OCI-LY7 (cell line): ENCODE results near the gene TTLL10. TPM values are rescaled to one million over a fixed set of nuclear protein-coding genes. Genes with fewer than 3 reads are reported as not detected.

Experiments
- Bru-seq: library from RNA; stranded (reverse); fragments of 400-500 nt; gene quantifications from one replicate; lab custom pipeline; 2021; lab: Mats Ljungman, UMichigan
- BruChase-seq, 2 experiments: library from RNA; stranded (reverse); fragments of 400-500 nt; gene quantifications; one replicate each; lab custom pipeline; 2021; lab: Mats Ljungman, UMichigan
- BruUV-seq: library from RNA; stranded (reverse); fragments of 400-500 nt; replicated peaks from 2 replicates; lab custom pipeline; 2021; lab: Mats Ljungman, UMichigan
- CTCF ChIA-PET: fragments of 300-600 bp; sonication (Branson Sonifier 250); formaldehyde crosslinking; loops from one replicate; lab custom pipeline; 2022; ENCODE audit warnings: antibody characterized with exemption; ENCODE audit not compliant: unreplicated experiment; lab: Charles Lee
- POLR2A ChIA-PET: fragments of 300-600 bp; sonication (Branson Sonifier 250); formaldehyde crosslinking; loops from one replicate; lab custom pipeline; 2022; ENCODE audit warnings: antibody characterized with exemption; lab: Charles Lee
- DNase-seq: peaks from one replicate; pipeline ENCODE4 v3.0.0-alpha.2; 2015; ENCODE audit warnings: low spot score
- H2AFZ ChIP-seq: fragments of 200-600 bp; sonication (generic), shearing (Covaris generic); 2 replicates; pipeline ENCODE4 v1.6.1; 2014; ENCODE audit warnings: mild to moderate bottlenecking, antibody characterized with exemption, low read length, moderate library complexity
- H3K27ac ChIP-seq: fragments of 200-600 bp; sonication (generic); 2 replicates; pipeline ENCODE4 v1.5.1; 2014; ENCODE audit warnings: mixed run types, low read depth, mild to moderate bottlenecking, moderate library complexity, low read length, inconsistent platforms; ENCODE audit not compliant: poor library complexity, severe bottlenecking
- H3K36me3 ChIP-seq: fragments of 200-600 bp; sonication (generic); 2 replicates; pipeline ENCODE4 v1.6.1; 2014; ENCODE audit warnings: mild to moderate bottlenecking, antibody characterized with exemption, low read length, moderate library complexity, mixed read lengths; ENCODE audit not compliant: insufficient read depth
- H3K4me1 ChIP-seq: fragments of 200-600 bp; sonication (generic); 2 replicates; pipeline ENCODE4 v1.5.1; 2014; ENCODE audit warnings: mild to moderate bottlenecking, low read length; ENCODE audit not compliant: insufficient read depth, poor library complexity, severe bottlenecking
- H3K4me2 ChIP-seq: fragments of 200-600 bp; sonication (generic); 2 replicates; pipeline ENCODE4 v1.6.1; 2014; ENCODE audit warnings: mild to moderate bottlenecking, low read length
- H3K4me3 ChIP-seq: fragments of 200-600 bp; sonication (generic); 2 replicates; pipeline ENCODE4 v1.5.1; 2014; ENCODE audit warnings: mild to moderate bottlenecking, low read depth, low read length; ENCODE audit not compliant: poor library complexity, severe bottlenecking
- H3K79me2 ChIP-seq: fragments of 200-600 bp; sonication (generic); 2 replicates; pipeline ENCODE4 v1.6.1; 2016; ENCODE audit warnings: low read depth, mild to moderate bottlenecking, low read length, moderate library complexity, mixed read lengths; ENCODE audit not compliant: insufficient read depth
- H3K9me2 ChIP-seq: fragments of 200-600 bp; sonication (generic); 2 replicates; pipeline ENCODE4 v1.6.1; 2016; ENCODE audit warnings: mild to moderate bottlenecking, low read length, mixed read lengths; ENCODE audit not compliant: insufficient read depth
- H3K9me3 ChIP-seq: fragments of 200-600 bp; sonication (generic); 2 replicates; pipeline ENCODE4 v1.6.1; 2014; ENCODE audit warnings: mild to moderate bottlenecking, mixed run types, low read length, mixed read lengths
- H4K20me1 ChIP-seq: fragments of 200-600 bp; sonication (generic); 2 replicates; pipeline ENCODE4 v1.6.1; 2014; ENCODE audit warnings: mild to moderate bottlenecking, antibody characterized with exemption, low read length, moderate library complexity, mixed read lengths; ENCODE audit not compliant: insufficient read depth
- EZH2phosphoT487 ChIP-seq: fragments of 200-600 bp; sonication (generic); IDR thresholded peaks from 2 replicates; pipeline ENCODE4 v1.6.1; 2018; ENCODE audit warnings: low read depth, borderline replicate concordance, mild to moderate bottlenecking, mixed run types, antibody characterized with exemption, low read length, moderate library complexity, mixed read lengths
- intact Hi-C: fragments of 100-400 bp; cut with micrococcal nuclease; formaldehyde crosslinking; loops from one replicate; pipeline ENCODE4 v1.10.0; 2022; ENCODE audit not compliant: unreplicated experiment
- long read RNA-seq: library from polyadenylated mRNA; stranded (forward); transcript quantifications from one replicate; pipeline ENCODE4 v2.0.0, GENCODE V29; 2022
- total RNA-seq, 2 experiments: library from RNA; depleted of rRNA in 1 of 2; stranded (reverse); fragments of >200 nt in 1 of 2; shearing (Covaris generic) in 1 of 2; gene quantifications; 2 replicates each; pipeline ENCODE4 v1.2.3, GENCODE V29; 2014 to 2022
- TF ChIP-seq, protein P1 (sequence below): fragments of 200-600 bp; sonication (generic); conservative IDR thresholded peaks from 2 replicates; pipeline ENCODE4 v1.5.1; 2014; ENCODE audit warnings: mild to moderate bottlenecking, antibody characterized with exemption, low read length, moderate library complexity, mixed read lengths

Gene TTLL10, protein sequence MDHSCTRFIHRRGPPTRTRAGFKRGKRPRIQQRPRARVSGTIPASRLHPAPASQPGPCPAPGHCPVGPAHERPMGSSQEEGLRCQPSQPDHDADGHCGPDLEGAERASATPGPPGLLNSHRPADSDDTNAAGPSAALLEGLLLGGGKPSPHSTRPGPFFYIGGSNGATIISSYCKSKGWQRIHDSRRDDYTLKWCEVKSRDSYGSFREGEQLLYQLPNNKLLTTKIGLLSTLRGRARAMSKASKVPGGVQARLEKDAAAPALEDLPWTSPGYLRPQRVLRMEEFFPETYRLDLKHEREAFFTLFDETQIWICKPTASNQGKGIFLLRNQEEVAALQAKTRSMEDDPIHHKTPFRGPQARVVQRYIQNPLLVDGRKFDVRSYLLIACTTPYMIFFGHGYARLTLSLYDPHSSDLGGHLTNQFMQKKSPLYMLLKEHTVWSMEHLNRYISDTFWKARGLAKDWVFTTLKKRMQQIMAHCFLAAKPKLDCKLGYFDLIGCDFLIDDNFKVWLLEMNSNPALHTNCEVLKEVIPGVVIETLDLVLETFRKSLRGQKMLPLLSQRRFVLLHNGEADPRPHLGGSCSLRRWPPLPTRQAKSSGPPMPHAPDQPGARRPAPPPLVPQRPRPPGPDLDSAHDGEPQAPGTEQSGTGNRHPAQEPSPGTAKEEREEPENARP
- total RNA-seq (2014; rRNA removed; shearing (Covaris generic)) (not detected in 2 replicates), total RNA-seq (2022) (not detected in 2 replicates), Bru-seq, nascent RNA (not detected), BruChase-seq, experiment 1, labeled RNA remaining after a 6-hour chase (not detected), BruChase-seq, experiment 2, labeled RNA remaining after a 2-hour chase (not detected)
- long read RNA-seq = 0 reads

DNA sequence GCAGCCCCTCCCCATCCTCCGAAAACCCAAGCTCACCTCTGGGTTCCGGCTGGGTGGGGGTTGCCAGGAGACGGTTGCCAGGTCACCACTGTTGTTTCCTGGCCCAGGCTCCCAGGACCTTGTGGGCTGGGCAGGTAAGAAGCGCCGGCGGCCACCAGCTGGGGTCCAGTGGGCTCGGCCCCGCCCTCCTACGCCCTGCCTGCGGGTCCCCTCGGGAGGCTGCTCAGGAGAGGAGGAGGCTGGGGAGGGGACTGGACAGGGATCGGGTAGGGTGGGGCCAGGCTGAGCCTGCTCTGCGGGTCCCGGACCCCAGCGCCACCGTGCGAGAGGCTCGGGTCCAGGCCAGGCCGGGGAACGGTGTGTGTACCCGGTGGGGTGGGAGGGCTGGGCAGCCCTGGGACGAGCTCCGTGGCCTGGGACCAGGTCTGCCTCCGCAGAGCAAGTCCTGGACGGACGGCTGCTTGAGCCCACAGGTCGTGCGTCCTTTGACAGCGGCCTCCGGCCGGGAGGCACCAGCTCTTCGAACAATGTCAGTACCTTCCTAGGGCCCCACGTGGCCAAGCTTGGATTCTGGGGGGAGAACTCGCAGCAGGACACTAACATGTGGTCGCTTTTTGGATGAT, at the start of gene TTLL10:
TSS of gene TTLL10 (plus strand) at position 88 of the 623 bp plus-strand sequence. CDS start 5,336 bp downstream, outside the sequence.
- Histone ChIP-seq H2AFZ (no peak within 1 kb of the TSS), H3K4me3 (no peak within 1 kb of the TSS), H3K9me3 (no peaks in the 10 kb centered on the region), H3K9me2 (no peaks in the 10 kb centered on the region), H3K4me1 (no peaks in the 10 kb centered on the region), H3K36me3 (no peaks in the 10 kb centered on the region), H4K20me1 (no peaks in the 10 kb centered on the region), H3K27ac (no peak within 1 kb of the TSS), H3K79me2 (no peaks in the 10 kb centered on the region), H3K4me2 (no peak within 1 kb of the TSS)
- intact Hi-C loops = no loop called here
- TF ChIP-seq, protein P1, sequence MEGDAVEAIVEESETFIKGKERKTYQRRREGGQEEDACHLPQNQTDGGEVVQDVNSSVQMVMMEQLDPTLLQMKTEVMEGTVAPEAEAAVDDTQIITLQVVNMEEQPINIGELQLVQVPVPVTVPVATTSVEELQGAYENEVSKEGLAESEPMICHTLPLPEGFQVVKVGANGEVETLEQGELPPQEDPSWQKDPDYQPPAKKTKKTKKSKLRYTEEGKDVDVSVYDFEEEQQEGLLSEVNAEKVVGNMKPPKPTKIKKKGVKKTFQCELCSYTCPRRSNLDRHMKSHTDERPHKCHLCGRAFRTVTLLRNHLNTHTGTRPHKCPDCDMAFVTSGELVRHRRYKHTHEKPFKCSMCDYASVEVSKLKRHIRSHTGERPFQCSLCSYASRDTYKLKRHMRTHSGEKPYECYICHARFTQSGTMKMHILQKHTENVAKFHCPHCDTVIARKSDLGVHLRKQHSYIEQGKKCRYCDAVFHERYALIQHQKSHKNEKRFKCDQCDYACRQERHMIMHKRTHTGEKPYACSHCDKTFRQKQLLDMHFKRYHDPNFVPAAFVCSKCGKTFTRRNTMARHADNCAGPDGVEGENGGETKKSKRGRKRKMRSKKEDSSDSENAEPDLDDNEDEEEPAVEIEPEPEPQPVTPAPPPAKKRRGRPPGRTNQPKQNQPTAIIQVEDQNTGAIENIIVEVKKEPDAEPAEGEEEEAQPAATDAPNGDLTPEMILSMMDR = no peak
- TF ChIP-seq EZH2phosphoT487 = no peak
- no TSS peak for BruUV-seq
- no peak for DNase-seq
- ChIA-PET POLR2A (no interaction called here), CTCF (no interaction called here)

DNA sequence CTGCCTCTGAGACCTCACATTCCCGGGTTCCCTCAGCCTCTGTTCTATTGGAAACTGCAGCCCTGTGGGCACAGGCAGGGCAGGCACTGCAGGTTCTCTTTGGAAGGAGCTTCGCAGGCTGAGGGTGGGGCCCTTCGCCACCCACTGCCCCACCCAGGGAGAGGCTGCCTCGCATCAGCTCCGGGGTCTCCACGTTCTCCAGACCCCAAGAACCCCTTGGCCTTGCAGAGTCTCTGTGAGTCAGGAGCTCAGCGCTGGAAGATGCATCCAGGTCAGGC, 49.2 kb upstream of the TTLL10 start:
- intact Hi-C loops = no loop called here
- Histone ChIP-seq H3K9me2 (no peaks in the 10 kb centered on the region), H2AFZ (no peak overlapping the region), H3K9me3 (no peaks in the 10 kb centered on the region), H3K36me3 (no peaks in the 10 kb centered on the region), H4K20me1 (no peaks in the 10 kb centered on the region), H3K79me2 (no peaks in the 10 kb centered on the region), H3K4me2 (no peak overlapping the region), H3K27ac (no peak overlapping the region), H3K4me3 (no peak overlapping the region), H3K4me1 (no peaks in the 10 kb centered on the region)
- TF ChIP-seq, protein P1 = no peak
- no TSS peak for BruUV-seq
- CTCF ChIA-PET = no interaction called here
- no peak for DNase-seq
- POLR2A ChIA-PET = no interaction called here
